LNCaP clone FGC (cell line): ENCODE results near the gene VEGFB.
A peak's percentile ranks its signal among the peaks of the same experiment; 100 is the strongest.

Experiments
- DNase-seq: peaks from one replicate; pipeline ENCODE4 v3.0.0-alpha.2; 2011; ENCODE audit warnings: low read depth
- H3K4me3 ChIP-seq: 2 replicates; pipeline ENCODE4 v1.5.1; 2011; ENCODE audit warnings: mild to moderate bottlenecking, low read depth, low read length, control low read depth
- CTCF ChIP-seq: IDR thresholded peaks from 2 replicates; pipeline ENCODE4 v1.5.1; 2012; ENCODE audit warnings: mild to moderate bottlenecking; ENCODE audit not compliant: control insufficient read depth, insufficient read depth; ENCODE audit errors: extremely low read depth

VEGFB gene

GRCh38 chr11:64268025-64268892 lies 33.9 kb downstream of the VEGFB start:
- no peak for DNase-seq
- H3K4me3 ChIP-seq, result peak overlapping the region; percentile 59
- no peak for TF ChIP-seq CTCF

- TF ChIP-seq CTCF, result no peak
These were observed 34.6 kb downstream of the VEGFB start for GRCh38 chr11:64268893-64269539.

GRCh38 chr11:64269540-64270220 lies 35.3 kb downstream of the VEGFB start:
- peak; percentile 100 for DNase-seq
- TF ChIP-seq CTCF, result no peak
- peak overlapping the region; percentile 59 for H3K4me3 ChIP-seq

More at GRCh38 chr11:64268893-64269539, 34.6 kb downstream of the VEGFB start:
- DNase-seq, result no peak
- peak overlapping the region; percentile 59 for H3K4me3 ChIP-seq

GRCh38 chr11:64275031-64275800 lies 40.8 kb downstream of the VEGFB start:
- no peak for DNase-seq
- H3K4me3 ChIP-seq, result no peak overlapping the region
- TF ChIP-seq CTCF, result no peak

- no peak for DNase-seq
- no peak overlapping the region for H3K4me3 ChIP-seq
- no peak for TF ChIP-seq CTCF
These were observed 41.5 kb downstream of the VEGFB start for GRCh38 chr11:64275841-64276240.

GRCh38 chr11:64276653-64277431 lies 42.5 kb downstream of the VEGFB start:
- no peak for TF ChIP-seq CTCF
- no peak for DNase-seq
- no peak overlapping the region for H3K4me3 ChIP-seq
